SK-N-SH treated with all-trans-retinoic acid at 6 μM for 48 hours (cell line): ENCODE results near the gene PRPF40B.

ENCODE experiments used
- ATAC-seq: fragments of 200-7000 bp; cut with Tn5 transposase; 3 replicates; pipeline ENCODE4 v1.9.1; 2020; ENCODE audit warnings: mild to moderate bottlenecking, moderate library complexity
- ARNTL ChIP-seq: fragments of 450-650 bp; formaldehyde crosslinking; IDR thresholded peaks from 2 replicates; pipeline ENCODE4 v1.5.0; 2020; ENCODE audit warnings: low read depth, mild to moderate bottlenecking, moderate library complexity, borderline replicate concordance
- CSDC2 ChIP-seq: fragments of 250-450 bp; sonication (Bioruptor Pico); IDR thresholded peaks from 2 replicates; pipeline ENCODE4 v1.5.0; 2020; ENCODE audit warnings: mild to moderate bottlenecking, moderate library complexity
- ESRRG ChIP-seq: fragments of 250-450 bp; sonication (Bioruptor Pico); IDR thresholded peaks from 2 replicates; pipeline ENCODE4 v1.6.1; 2021; ENCODE audit warnings: mild to moderate bottlenecking
- OSR1 ChIP-seq: fragments of 250-450 bp; sonication (Bioruptor Pico); IDR thresholded peaks from 2 replicates; pipeline ENCODE4 v1.8.0; 2022; ENCODE audit warnings: moderate library complexity, mild to moderate bottlenecking, inconsistent platforms
- PPARA ChIP-seq: fragments of 250-450 bp; sonication (Bioruptor Pico); IDR thresholded peaks from 2 replicates; pipeline ENCODE4 v1.5.0; 2020; ENCODE audit warnings: mild to moderate bottlenecking, borderline replicate concordance
- RARB ChIP-seq: fragments of 250-450 bp; sonication (Bioruptor Pico); IDR thresholded peaks from 2 replicates; pipeline ENCODE4 v1.8.0; 2021; ENCODE audit warnings: mild to moderate bottlenecking, moderate library complexity
- SNAI2 ChIP-seq: fragments of 250-450 bp; sonication (Bioruptor Pico); IDR thresholded peaks from 2 replicates; pipeline ENCODE4 v1.5.0; 2020; ENCODE audit warnings: mild to moderate bottlenecking, moderate library complexity
- TCF4 ChIP-seq: fragments of 250-450 bp; sonication (Bioruptor Pico); IDR thresholded peaks from 2 replicates; pipeline ENCODE4 v1.8.0; 2021; ENCODE audit warnings: mild to moderate bottlenecking, moderate library complexity, borderline replicate concordance
- TOX ChIP-seq: fragments of 250-450 bp; sonication (Bioruptor Pico); IDR thresholded peaks from 2 replicates; pipeline ENCODE4 v1.8.0; 2021; ENCODE audit warnings: mild to moderate bottlenecking, moderate library complexity, borderline replicate concordance
- TSHZ2 ChIP-seq: fragments of 250-450 bp; sonication (Bioruptor Pico); IDR thresholded peaks from 2 replicates; pipeline ENCODE4 v1.5.0; 2020; ENCODE audit warnings: mild to moderate bottlenecking, moderate library complexity
- ZC3H10 ChIP-seq: fragments of 250-450 bp; sonication (Bioruptor Pico); IDR thresholded peaks from 2 replicates; pipeline ENCODE4 v1.5.1; 2021; ENCODE audit warnings: mild to moderate bottlenecking, moderate library complexity
- ZFP3 ChIP-seq: fragments of 250-450 bp; sonication (Bioruptor Pico); IDR thresholded peaks from 2 replicates; pipeline ENCODE4 v1.5.0; 2020; ENCODE audit warnings: mild to moderate bottlenecking, moderate library complexity
- ZFP30 ChIP-seq: fragments of 450-650 bp; formaldehyde crosslinking; IDR thresholded peaks from 2 replicates; pipeline ENCODE4 v1.5.0; 2022; ENCODE audit warnings: mild to moderate bottlenecking, moderate library complexity
- ZNF70 ChIP-seq: fragments of 450-650 bp; formaldehyde crosslinking; IDR thresholded peaks from 2 replicates; pipeline ENCODE4 v1.5.0; 2020; ENCODE audit warnings: mild to moderate bottlenecking, moderate library complexity
- TF ChIP-seq, protein P1 (sequence below): fragments of 250-450 bp; sonication (Bioruptor Pico); IDR thresholded peaks from 2 replicates; pipeline ENCODE4 v1.5.1; 2021; ENCODE audit warnings: mild to moderate bottlenecking, moderate library complexity
- TF ChIP-seq, protein P2 (sequence below): fragments of 250-450 bp; sonication (Bioruptor Pico); IDR thresholded peaks from 2 replicates; pipeline ENCODE4 v1.8.0; 2021; ENCODE audit warnings: low read depth, mild to moderate bottlenecking, moderate library complexity, borderline replicate concordance

Gene PRPF40B

GRCh38 chr12:49673446-49674317, 50.3 kb downstream of the PRPF40B start:
- peak; percentile 99 for ATAC-seq
- TF ChIP-seq TSHZ2 (CRISPR knock-in tag) (peak; percentile 9; the same call in 1 of the 2 replicates), ARNTL (CRISPR knock-in tag) (no peak), ZFP30 (CRISPR knock-in tag) (0 out of 2 replicates have a peak, but pooled peaks have one; percentile 29), ESRRG (CRISPR knock-in tag) (no peak), CSDC2 (CRISPR knock-in tag) (peak; percentile 29; the same call in 1 of the 2 replicates), TCF4 (CRISPR knock-in tag) (peak; percentile 64; the same call in 1 of the 2 replicates), ZFP3 (CRISPR knock-in tag) (peak; percentile 10; the same call in 1 of the 2 replicates)
- TF ChIP-seq, protein P1, sequence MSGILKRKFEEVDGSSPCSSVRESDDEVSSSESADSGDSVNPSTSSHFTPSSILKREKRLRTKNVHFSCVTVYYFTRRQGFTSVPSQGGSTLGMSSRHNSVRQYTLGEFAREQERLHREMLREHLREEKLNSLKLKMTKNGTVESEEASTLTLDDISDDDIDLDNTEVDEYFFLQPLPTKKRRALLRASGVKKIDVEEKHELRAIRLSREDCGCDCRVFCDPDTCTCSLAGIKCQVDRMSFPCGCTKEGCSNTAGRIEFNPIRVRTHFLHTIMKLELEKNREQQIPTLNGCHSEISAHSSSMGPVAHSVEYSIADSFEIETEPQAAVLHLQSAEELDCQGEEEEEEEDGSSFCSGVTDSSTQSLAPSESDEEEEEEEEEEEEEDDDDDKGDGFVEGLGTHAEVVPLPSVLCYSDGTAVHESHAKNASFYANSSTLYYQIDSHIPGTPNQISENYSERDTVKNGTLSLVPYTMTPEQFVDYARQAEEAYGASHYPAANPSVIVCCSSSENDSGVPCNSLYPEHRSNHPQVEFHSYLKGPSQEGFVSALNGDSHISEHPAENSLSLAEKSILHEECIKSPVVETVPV (CRISPR knock-in tag): no peak
- TF ChIP-seq, all 23 proteins: peak for 5

DNA sequence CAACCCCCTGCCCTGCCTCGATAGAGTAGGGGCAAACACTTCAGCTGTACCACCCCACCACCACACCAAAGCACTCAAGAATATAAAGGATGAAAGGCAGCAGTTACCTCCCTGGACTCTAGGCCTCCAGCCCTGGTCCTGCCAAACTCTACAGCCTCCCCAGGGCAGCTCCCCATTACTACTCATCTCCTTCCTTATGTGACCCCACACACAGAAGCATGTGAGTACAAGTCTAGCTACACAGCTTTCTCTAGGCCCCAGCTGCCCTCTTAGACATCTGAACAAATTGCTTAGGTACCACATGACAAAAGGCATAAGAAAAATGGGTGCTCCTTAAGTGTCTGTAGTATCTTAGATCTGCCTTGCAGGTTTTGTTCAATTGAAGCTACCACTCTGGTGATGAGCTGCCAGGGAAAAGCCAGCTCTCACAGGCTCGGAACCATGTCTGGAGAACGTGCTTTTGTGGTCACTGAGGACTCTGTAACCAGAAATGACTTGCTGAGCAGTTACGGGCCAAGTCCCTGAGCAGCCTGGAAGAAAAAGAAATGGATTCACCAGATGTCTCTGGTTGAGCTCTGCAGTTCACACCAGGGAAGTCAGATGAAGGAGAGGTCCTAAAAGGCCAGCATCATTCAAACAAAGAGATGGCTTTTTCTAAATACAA, 51.1 kb downstream of the PRPF40B start:
- TF ChIP-seq ZFP30 (CRISPR knock-in tag) (no peak), ZC3H10 (no peak), TSHZ2 (CRISPR knock-in tag) (0 out of 2 replicates have a peak, but pooled peaks have one; percentile 4)
- ATAC-seq: peak; percentile 17

DNA sequence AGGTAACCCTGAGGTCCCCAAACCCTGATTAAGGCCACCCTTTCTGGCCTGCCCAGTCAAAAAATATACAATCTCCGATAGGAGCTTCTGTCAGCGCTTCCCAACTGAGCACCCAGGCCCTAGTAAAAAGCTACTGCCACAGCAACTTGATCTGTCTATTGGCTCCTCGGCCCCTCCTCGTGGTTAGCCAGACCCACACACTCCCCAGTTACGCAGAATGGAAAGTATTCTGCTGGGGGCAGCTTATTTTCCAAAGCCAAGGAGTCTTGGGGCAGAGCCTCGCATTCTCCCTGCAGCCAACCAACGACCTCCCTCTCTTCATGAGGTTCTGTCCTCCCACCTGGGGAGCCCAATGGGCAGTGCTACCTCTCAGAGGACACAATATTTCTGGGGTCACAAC, 51.8 kb downstream of the PRPF40B start:
- no peak for ATAC-seq
- TF ChIP-seq OSR1 (CRISPR knock-in tag): no peak
- TF ChIP-seq, protein P1 (CRISPR knock-in tag): no peak
- TF ChIP-seq RARB (CRISPR knock-in tag): no peak
- TF ChIP-seq PPARA (CRISPR knock-in tag): no peak
- TF ChIP-seq ZFP30 (CRISPR knock-in tag): no peak
- no peak for TF ChIP-seq TCF4 (CRISPR knock-in tag)
- no peak for TF ChIP-seq ZNF70 (CRISPR knock-in tag)
- TF ChIP-seq, protein P2, sequence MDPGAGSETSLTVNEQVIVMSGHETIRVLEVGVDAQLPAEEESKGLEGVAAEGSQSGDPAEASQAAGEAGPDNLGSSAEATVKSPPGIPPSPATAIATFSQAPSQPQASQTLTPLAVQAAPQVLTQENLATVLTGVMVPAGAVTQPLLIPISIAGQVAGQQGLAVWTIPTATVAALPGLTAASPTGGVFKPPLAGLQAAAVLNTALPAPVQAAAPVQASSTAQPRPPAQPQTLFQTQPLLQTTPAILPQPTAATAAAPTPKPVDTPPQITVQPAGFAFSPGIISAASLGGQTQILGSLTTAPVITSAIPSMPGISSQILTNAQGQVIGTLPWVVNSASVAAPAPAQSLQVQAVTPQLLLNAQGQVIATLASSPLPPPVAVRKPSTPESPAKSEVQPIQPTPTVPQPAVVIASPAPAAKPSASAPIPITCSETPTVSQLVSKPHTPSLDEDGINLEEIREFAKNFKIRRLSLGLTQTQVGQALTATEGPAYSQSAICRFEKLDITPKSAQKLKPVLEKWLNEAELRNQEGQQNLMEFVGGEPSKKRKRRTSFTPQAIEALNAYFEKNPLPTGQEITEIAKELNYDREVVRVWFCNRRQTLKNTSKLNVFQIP (CRISPR knock-in tag): no peak
- TF ChIP-seq TOX (CRISPR knock-in tag): no peak
- no peak for TF ChIP-seq SNAI2
